ENCODE measurements around the gene UBLCP1.

Gene UBLCP1

GRCh38 chr5:159330131-159330800 is 67.2 kb downstream of the UBLCP1 start, which contains the start of gene IL12B:
TSS of gene IL12B (minus strand) at chr5:159330487. CDS start at chr5:159326782, 3,705 bp downstream.
- Histone ChIP-seq H3K27me3 (ENCODE audit: insufficient read depth, low read depth, severe bottlenecking) (no peaks in the 10 kb centered on the region), H3K9me3 (ENCODE audit: severe bottlenecking) (no peaks in the 10 kb centered on the region), H3K36me3 (no peaks in the 10 kb centered on the region), H3K4me3 (ENCODE audit: low read depth, low read length) (peak within 1 kb of the TSS; percentile 55), H3K27ac (no peak within 1 kb of the TSS)
- TF ChIP-seq CTCF (IDR thresholded peaks at IDR 0.05; ENCODE audit: low read depth, low read length) = no peak
- no peak for DNase-seq

GRCh38 chr5:159331093-159331973 is 68.2 kb downstream of the UBLCP1 start:
- H3K27me3 ChIP-seq (ENCODE audit: insufficient read depth, low read depth, severe bottlenecking) = no peaks in the 10 kb centered on the region
- H3K9me3 ChIP-seq (ENCODE audit: severe bottlenecking) = no peaks in the 10 kb centered on the region
- H3K36me3 ChIP-seq = no peaks in the 10 kb centered on the region
- peak overlapping the region; percentile 66 for H3K27ac ChIP-seq
- DNase-seq = peak; percentile 86
- H3K4me3 ChIP-seq (ENCODE audit: low read depth, low read length) = peak overlapping the region; percentile 55
- peak; percentile 89 for TF ChIP-seq CTCF (IDR thresholded peaks at IDR 0.05; ENCODE audit: low read depth, low read length)

- no peaks in the 10 kb centered on the region for H3K36me3 ChIP-seq
- H3K4me3 ChIP-seq (ENCODE audit: low read depth, low read length) = no peak overlapping the region
- DNase-seq = no peak
- no peak overlapping the region for H3K27ac ChIP-seq
- H3K27me3 ChIP-seq (ENCODE audit: insufficient read depth, low read depth, severe bottlenecking) = no peaks in the 10 kb centered on the region
- no peak for TF ChIP-seq CTCF (IDR thresholded peaks at IDR 0.05; ENCODE audit: low read depth, low read length)
- no peaks in the 10 kb centered on the region for H3K9me3 ChIP-seq (ENCODE audit: severe bottlenecking)
Measured at GRCh38 chr5:159332800-159333544, 69.9 kb downstream of the UBLCP1 start.

- H3K36me3 ChIP-seq = no peaks in the 10 kb centered on the region
- no peak overlapping the region for H3K4me3 ChIP-seq (ENCODE audit: low read depth, low read length)
- TF ChIP-seq CTCF (IDR thresholded peaks at IDR 0.05; ENCODE audit: low read depth, low read length) = no peak
- H3K27me3 ChIP-seq (ENCODE audit: insufficient read depth, low read depth, severe bottlenecking) = no peaks in the 10 kb centered on the region
- H3K27ac ChIP-seq = no peak overlapping the region
- no peak for DNase-seq
- H3K9me3 ChIP-seq (ENCODE audit: severe bottlenecking) = no peaks in the 10 kb centered on the region
Measured at GRCh38 chr5:159333545-159333925, 70.4 kb downstream of the UBLCP1 start.

All from WERI-Rb-1 (cell line).